Left renal pelvis (tissue), 4 donors: ENCODE results near the gene ELF1. TPM values are rescaled to one million over a fixed set of nuclear protein-coding genes. Genes with fewer than 3 reads are reported as not detected.

ENCODE experiments used
- DNase-seq, 4 donors: peaks; one replicate each; pipeline ENCODE4 v3.0.0-alpha.2; 2013; ENCODE audit warnings: low read depth in 4 of 4, low spot score in 3 of 4
- polyA plus RNA-seq, 4 donors: library from polyadenylated mRNA; unstranded; fragments of 120-200 nt; gene quantifications; one replicate each; pipeline ENCODE4 v1.2.1, GENCODE V29; 2013; ENCODE audit not compliant: insufficient read length in 4 of 4

Gene ELF1
- polyA plus RNA-seq, 4 donors, result 36.2 to 52.3 (median 49.3) TPM

DNA sequence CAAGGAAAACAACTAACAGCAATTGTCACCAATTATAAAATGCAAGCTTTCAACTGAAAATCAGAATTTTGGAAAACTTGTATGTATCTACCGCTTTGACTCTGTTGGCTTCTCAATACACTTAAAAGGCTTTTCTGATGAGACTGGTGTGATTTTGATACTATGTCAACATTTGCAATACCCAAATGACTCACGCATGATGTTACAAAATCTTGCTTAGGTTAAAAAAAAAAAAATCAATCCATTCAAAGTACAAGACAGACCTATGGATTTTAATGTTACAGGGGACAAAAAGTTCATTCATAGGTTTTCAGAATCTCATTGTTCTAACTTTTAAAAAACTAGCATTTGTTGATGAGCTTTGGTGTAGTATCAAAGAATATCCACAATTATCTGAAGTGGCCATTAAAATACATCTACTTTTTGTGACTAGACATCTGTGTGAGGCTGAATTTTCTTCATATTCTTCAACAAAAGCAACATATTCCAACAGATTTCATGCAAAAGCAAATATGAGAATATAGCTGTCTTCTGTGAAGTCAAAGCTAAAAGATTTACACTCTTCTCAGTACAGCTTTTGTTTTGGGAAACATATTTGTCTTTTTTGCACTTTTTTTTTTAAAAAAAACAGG is 10.7 kb downstream of the ELF1 start:
- no peak for DNase-seq

DNA sequence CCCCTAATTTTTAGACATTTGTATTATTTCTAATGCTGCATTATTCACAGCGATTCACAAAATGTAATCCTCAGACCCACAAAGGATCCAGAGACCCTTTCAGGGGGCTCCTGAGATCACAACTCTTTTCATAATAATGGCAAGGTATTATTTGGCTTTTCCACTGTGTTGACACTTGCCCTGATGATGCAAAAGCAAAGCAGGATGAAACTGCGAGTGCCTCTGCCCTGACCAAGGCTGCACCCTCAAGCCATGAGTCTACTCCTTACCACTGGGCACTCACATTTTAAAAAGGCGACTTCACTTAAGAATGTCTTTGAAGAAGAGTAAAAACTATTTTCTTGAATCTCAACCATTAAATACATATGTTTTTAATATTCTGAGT is 11.4 kb downstream of the ELF1 start:
- no peak for DNase-seq

DNA sequence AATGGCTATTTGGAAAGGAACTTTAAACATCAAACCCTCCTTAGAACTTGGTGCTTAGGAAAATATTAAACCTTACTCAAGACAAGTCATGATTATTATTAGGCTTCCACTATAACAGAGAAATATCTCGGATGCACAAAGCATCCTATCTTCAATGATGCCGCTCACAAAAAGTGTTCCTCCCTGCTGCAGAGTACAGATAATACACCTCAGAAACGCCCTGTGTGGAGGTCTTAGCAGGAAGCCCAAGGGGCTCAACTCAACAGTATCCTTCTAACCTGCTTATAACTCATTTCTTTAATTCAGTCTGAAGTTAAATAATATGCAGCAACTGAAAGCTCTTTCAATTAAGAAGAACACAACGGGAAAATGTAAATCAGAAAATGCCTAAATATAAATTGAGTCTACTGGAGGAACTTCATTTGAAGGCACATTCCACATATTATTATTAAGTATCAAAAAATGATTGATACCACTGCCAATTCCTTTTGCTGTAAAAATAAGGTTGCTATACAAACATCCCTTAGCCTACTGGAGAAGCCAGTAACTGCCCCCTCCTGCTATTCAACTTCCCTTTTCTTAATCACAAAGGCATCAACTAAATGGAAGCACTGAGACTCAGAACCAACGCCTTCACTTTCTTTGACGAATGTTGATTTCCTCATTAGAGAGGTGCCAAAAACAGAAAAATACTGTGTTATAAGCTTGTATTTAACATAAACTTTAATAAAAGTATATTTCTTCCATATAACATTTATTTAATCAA is 12.0 kb downstream of the ELF1 start:
- DNase-seq, result no peak

DNA sequence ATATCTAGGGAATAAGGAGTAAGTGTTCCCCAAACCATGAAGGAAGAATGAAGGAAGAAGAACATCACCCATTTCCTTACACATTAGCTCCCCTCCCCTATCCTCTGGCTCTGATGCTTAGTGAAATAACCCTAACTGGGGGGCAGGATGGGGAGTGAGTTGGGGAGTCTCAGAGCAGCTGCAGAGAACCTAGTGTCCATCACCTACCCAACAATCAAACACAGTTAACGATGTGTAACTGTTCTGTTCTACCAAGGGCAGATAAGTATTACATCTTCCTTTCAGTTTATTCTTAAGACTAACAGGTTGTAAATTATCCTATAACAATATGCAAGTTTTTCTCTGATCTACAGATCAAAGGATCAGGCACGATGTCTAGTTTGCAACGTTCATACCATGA is 12.8 kb downstream of the ELF1 start:
- no peak for DNase-seq

DNA sequence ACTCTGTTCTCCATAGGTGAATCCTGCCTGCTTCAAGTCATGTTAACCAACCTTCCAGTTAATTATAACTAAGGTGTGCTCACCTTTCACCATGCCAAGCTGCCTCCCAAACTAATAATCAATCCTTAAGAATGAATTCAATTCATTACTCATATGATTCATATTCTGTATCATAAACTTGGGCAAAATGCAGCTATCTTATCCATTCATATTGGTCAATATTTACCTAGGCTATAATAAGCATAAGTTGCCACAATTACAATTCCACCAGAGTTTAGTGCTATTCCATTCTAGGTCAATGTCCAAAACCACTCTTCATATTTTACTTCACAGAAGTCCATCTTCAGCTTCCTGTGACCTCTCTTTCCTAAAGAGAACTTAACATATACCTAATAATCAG is 13.4 kb downstream of the ELF1 start:
- no peak for DNase-seq

DNA sequence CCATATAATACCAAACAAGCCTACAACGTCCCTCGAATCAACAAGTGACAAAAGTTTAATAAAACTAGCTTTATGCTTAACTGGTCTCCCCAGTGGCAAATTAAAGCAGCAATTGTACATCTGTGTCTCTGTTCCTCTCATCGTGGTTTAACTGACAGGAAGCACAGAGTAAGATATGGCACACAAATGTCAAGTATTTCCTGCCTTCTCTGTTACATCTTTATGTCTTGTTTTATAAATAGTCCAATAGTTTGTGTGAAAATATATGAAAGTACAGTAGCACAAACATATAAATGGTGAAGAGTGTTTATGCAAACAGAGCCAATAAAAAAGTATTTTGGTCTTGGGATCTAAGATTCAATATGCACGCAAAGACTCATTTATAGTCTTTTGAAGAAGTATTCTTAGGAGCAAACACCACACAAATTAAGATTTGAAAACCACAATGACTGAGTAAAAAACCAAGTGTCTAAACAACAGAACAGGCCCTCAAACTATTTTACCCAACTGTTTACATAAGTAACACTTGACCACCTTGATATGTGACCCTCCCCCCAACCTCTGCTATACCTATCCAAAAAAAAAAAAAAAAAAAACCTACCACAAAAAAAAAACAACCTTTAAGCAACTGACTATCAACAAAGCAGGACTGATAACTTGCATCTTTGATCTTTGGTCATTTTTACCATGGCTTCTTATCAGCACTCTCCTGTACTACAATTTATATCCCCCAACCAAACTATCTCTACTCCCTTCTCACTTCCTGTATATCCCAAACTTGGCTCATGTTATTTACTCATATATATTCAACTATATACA is 14.0 kb downstream of the ELF1 start:
- DNase-seq, result no peak

DNA sequence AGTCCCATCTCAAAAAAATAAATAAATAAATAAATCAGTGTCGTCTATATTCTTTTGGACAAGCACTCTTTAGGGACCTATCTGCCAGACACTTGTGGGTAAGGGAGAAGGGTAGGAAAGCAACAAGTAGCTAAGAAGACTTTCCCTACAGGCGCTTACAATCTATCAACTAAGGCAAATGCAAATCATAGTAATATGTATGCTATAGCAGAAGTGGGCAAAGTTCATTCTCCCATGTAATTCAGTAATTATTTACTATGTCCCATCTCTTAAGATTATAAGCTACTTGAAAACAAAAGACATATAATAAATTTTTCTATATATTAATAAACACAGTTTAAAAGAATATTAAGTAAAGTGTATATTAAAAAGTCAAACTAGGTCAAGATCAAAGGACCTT is 16.5 kb downstream of the ELF1 start:
- no peak for DNase-seq

DNA sequence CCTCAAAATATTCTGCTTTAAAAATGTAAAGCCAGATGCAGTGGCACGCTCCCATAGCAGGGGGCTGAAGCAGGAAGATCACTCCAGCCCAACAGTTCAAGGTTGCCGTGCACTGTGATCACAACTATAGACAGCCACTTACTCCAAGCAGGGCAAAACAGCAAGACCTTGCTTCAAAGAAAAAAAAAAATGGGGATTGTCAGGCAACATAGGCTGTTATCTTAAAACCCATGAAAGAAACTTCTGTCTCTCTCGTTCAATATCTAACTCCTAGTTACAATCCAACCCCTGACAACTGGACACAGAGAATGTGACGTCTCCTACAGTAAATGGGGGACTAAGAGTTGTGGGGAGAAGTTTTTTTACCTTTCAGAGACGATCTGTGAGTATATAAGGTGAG is 17.4 kb downstream of the ELF1 start:
- no peak for DNase-seq

DNA sequence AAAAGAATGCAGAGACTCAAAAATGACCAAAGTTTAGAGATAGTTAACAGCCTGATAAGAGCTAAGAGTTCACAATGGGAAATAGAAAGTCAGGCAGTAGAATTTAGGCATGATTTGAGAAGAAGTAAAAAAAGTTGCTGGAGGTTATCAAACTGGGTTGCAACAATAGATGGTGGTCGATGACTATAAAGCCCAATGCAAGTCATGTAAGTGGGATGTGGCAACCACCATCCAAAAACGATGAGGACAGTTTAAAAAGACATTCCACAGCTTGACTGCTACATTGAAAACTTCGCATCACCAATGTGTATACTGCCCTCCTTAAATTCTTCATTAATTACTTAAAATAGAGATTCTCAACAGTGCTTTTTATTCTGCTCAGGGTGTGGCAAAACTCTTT is 19.7 kb downstream of the ELF1 start:
- DNase-seq, result no peak

DNA sequence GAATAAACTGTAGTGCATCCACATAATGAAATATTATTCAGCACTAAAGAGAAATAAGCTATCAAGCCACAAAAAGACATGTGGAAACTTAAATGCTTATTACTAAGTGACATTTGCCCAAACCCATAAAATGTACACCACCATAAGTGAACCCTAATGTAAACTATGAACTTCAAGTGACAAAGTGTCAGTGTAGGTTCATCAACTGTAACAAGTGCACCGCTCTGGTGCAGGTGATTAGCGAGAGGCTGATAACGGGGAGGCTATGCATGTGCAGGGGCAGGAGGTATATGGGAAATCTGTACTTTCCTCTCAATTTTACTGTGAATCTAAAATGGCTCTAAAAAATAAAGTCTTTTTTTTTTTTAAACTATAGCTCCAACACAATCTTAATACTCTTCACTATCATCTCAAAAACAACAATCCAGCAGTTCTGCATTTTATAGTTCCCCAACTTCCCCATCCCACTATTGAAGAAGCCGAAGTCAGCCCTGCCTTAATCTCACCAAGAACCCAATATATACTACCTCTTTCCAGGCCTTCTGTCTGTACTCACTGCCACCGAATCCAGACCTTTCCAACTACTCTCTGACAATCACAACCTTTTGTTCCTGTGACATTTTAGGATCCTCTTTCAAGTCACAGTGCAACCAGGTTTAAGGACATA is 22.6 kb downstream of the ELF1 start:
- DNase-seq, result no peak

DNA sequence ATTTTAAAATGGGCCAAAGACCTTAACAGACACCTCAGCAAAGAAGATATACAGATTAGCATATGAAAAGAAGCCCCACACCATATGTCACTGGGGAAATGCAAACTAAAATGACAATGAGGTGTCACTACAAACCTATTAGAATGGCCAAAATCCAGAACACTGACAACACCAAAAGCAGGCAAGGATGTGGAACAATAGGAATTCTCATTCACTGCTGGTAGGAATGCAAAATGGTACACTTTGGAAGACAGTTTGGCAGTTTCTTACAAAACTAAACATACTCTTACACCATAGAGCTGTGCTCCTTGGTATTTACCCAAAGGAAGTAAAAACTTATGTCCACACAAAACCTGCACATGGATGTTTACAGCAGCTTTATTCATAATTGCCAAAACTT is 23.1 kb downstream of the ELF1 start:
- no peak for DNase-seq

DNA sequence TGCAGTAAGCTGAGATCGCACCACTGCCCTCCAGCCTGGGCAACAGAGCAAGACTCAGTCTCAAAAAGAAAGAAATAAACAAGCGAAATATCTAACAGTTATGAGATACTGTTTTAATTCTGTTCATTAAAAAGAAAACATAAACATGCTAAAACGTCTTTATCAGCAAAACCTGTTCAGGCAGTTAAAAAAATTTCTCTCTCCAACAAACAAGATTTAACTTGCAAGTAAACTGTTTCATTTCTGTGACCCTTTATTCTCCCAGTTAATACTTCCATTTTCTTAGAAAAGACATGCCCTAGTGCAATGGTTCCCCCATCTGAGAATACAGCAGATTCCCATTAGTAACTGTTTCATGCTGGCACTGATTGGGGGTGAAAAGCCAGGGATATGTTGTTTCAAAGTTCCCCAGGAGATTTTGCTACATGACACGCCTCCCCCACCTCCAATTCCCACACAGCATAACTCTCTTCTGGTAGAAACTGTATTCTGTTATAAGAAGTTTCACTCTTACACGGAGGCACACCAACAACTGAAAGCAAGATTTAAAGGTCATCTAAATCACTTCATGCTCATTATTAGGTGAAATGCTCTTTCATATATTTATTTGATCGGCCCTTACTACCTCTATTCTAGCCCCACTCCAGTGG is 24.4 kb downstream of the ELF1 start:
- no peak for DNase-seq

DNA sequence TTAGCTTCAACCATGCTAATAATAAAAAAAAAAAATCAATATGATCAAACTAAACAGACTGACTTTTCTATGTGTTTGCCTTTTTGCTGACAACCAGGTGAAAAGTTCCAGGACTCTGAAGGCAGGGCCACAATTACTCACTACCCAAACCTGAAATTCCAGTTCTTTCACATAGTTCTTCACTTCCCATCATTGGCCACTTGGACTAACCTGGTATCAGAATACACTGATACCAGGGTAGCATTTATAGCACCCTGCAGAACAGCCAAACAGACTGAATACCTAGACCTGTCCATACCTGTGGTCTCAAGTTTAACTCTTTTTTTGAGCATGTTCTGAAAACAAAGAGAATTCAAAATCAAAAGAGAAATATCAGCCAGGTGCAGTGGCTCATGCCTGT is 25.1 kb downstream of the ELF1 start:
- peak in 2 of 4 donors; percentile 58 to 62 for DNase-seq

DNA sequence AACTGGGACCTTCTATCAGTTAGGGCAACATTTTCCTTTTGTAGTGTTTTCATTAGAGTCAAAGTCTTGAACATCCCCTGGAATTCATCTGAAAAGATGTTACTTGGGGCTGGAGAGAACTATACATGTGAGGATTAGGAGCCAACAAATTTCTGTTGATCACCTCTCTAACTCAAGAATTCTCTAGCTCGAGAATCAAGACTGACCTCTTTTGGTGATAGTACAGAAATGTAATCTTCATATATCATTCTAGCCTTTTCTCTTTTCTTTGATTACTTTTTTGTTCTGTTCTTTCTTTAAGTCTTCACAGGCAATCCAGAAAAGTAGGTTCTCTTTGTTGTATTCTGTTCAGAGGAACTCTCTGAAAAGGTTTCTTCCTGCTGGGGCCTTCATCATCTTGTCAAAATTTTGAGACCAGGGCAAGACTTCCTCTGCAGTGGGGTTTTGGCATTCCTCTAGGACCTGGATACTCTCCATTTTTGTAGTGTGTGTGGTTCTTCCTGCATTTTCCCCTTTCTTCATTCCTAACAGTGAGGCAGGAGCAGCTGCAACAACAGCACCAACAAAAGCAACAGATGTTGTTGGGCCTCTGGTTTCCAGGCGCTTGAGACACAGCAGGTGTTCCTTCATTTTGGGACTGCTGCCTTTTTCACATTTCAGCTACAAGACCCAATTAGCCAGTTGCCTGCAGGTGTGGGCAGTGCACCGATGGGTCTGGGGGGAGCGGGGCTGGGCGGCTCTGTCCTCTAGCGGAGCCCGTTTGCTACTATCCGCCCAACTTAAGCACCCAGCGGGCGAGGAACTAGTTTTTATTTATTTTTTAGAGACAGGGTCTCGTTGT is 26.2 kb downstream of the ELF1 start:
- DNase-seq, result no peak

DNA sequence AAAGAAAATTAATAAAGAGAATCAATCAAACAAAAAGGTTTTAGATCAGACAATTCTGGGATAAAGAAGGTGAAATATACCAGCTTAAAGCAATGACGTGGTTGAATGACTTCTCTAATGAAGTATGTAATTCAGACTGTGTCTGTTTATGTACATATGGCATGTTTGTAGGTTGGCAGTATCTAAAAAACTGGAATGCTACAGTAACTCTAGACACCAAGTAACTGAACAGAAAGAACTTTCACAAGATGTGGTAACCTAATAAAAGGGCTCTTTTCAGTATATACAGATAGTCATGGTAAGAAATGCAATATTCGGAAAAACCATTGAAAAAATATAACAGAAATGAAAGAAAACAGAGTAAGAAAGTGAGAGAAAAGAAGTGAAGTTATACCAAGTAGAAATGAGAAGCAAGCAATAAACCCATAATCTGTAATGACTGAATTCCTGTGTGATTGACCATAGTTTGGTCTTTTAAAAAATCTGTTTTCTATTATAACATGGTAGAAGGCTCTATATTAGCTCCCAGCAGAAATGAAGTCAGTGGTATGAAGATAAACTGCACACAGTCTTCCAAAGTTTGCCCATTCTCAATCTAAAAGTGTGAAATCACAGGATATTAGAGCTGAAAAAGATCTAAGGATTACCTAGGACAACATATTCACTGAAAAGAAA is 31.4 kb downstream of the ELF1 start:
- DNase-seq, result no peak

DNA sequence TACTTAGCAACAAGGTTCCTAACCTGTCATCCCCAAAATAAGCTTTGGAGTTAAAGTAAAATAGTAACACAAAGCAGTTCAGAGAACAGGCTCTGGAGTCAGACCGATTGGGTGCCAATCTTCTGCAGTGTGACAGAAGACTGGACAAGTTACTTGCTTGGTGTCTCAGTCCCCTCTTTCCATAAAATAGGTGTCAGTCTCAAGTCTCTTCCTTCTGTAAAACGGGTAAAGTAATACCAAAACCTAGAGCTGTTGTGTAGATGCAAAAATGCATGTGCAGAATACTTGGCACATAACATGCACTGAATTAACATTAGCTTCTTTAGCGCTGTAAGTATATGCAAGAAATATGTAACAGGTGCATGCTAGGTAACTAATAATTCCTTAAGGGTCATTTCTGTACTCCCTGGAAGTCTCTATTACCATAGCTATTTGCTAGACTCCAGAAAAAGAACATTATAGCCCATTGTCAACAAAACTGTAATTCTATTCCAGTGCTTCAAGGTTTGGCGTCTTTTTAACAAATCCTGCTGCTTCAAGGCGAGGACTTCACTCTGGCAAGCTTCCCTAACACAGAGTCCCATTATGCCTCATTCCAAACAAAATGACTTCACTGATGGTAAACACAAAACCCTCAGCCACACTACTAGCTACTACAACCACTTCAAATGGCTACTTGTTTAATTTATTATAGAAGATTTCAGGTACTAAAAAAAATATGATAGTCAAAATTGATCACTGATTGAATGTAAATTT is 32.8 kb downstream of the ELF1 start:
- no peak for DNase-seq

DNA sequence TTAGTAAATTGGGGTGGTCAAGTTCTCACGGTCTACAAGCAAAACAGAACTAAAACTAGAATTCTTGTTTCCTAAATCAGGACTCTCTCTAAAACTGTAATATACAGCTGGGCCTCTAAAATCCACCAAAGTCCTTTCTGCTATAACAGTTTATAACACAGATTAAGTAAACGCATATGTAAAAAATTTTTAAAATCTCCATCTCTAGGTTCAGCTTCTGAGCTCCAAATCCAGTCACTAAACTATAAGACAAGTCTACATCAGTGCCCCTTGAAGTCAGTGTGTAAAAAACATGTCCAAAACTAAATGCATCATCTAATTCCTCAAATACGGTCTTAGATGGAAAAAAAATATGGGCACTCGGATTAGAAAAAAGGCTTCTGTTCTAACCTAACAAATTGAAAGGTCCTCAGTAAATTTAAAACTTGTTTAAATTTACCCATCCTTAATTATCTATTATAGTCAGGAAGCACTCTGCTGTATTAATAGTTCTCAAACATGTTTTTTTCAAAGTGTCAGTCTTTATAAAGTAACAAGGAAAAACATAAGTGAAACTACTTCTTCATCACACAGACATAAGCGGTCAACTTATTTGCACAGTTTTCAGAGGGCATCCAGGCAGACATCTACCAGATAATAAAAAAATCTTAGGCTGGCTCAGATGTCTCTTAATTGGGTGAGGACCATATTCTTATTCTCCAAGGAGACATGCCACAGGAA is 33.6 kb downstream of the ELF1 start:
- DNase-seq, result no peak
